Measurements from ENCODE around the gene USP11. TPM values are rescaled to one million over a fixed set of nuclear protein-coding genes. Genes with fewer than 3 reads are reported as not detected.

USP11 gene
- polyA plus RNA-seq, 1 experiment = 39.9 TPM

DNA sequence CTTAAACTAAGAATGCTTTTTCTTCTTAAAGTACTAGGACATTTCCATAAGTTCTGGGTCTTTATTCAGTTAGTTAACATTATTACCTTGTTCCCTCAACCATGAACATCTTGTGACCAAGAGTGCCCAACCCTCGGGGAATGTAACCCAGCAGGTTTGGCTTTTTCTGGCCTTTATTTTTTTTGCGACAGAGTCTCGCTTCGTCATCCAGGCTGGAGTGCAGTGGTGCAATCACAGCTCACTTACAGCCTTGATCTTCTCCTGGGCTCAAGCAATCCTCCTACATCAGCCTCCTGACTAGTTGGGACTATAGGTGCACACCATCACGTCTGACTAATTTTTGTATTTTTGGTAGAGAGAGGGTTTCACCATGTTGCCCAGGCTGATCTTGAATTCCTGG lies 65.1 kb downstream of the USP11 start:
- ChIA-PET CTCF (no interaction called here), POLR2A (no interaction called here)
- H3K36me3 ChIP-seq (ENCODE audit: control insufficient read depth, insufficient read depth, low read length) = no peaks in the 10 kb centered on the region
- no peak for DNase-seq (ENCODE audit: low read depth)
- H3K27me3 ChIP-seq (ENCODE audit: control insufficient read depth, insufficient read depth, low read length) = no peaks in the 10 kb centered on the region
- H3K4me3 ChIP-seq (ENCODE audit: low read depth, low read length) = no peak overlapping the region
- TF ChIP-seq, protein P1, sequence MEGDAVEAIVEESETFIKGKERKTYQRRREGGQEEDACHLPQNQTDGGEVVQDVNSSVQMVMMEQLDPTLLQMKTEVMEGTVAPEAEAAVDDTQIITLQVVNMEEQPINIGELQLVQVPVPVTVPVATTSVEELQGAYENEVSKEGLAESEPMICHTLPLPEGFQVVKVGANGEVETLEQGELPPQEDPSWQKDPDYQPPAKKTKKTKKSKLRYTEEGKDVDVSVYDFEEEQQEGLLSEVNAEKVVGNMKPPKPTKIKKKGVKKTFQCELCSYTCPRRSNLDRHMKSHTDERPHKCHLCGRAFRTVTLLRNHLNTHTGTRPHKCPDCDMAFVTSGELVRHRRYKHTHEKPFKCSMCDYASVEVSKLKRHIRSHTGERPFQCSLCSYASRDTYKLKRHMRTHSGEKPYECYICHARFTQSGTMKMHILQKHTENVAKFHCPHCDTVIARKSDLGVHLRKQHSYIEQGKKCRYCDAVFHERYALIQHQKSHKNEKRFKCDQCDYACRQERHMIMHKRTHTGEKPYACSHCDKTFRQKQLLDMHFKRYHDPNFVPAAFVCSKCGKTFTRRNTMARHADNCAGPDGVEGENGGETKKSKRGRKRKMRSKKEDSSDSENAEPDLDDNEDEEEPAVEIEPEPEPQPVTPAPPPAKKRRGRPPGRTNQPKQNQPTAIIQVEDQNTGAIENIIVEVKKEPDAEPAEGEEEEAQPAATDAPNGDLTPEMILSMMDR (IDR thresholded peaks at IDR 0.05; ENCODE audit: insufficient read depth, low read depth, low read length) = no peak

Small RNAs within 50 kb of the gene (small RNA-seq; reads per million reads assigned to genes)
- gene RN7SL785P (ENCODE audit: insufficient read length, low read depth, low replicate concordance) = not detected

Other genes starting within 250 kb of the USP11 start
- 0.82 and 0.98 TPM in 2 replicates for gene RGN, start 154.6 kb upstream of the USP11 start, polyA plus RNA-seq (2011; rRNA removed)
- 46.8 and 57.1 TPM in 2 replicates for gene NDUFB11, start 88.3 kb upstream of the USP11 start, polyA plus RNA-seq (2011; rRNA removed)
- 16.9 and 30.9 TPM in 2 replicates for gene RBM10, start 87.8 kb upstream of the USP11 start, polyA plus RNA-seq (2011; rRNA removed)
- gene UBA1, start 39.2 kb upstream of the USP11 start, polyA plus RNA-seq (2011; rRNA removed) = 185 and 296 TPM in 2 replicates
- gene CDK16, start 14.3 kb upstream of the USP11 start, polyA plus RNA-seq (2011; rRNA removed) = 109 and 167 TPM in 2 replicates
- gene ZNF157, start 137.6 kb downstream of the USP11 start, polyA plus RNA-seq (2011; rRNA removed) = 0.02 TPM in 1 of 2 replicates, not detected in the other

Measured in BJ (cell line).